Neural cell (in vitro differentiated cells): ENCODE data around the gene QRICH1. TPM values are rescaled to one million over a fixed set of nuclear protein-coding genes. Genes with fewer than 3 reads are reported as not detected.

Experiments
- H2AFZ ChIP-seq: fragments of 200-600, 300-800 bp; sonication (generic), shearing (Covaris generic); 2 replicates; pipeline ENCODE4 v1.6.0; 2014; ENCODE audit warnings: low read depth, mild to moderate bottlenecking, antibody characterized with exemption, low read length, moderate library complexity
- H3F3A ChIP-seq: fragments of 200-600 bp; shearing (Covaris generic); 2 replicates; pipeline ENCODE4 v1.6.1; 2016; ENCODE audit warnings: mild to moderate bottlenecking, moderate library complexity, mixed read lengths, antibody characterized with exemption, low read length; ENCODE audit not compliant: insufficient read depth, poor library complexity, severe bottlenecking
- H3K27ac ChIP-seq: fragments of 200-600, 300-800 bp; sonication (generic), shearing (Covaris generic); 2 replicates; pipeline ENCODE4 v1.5.1; 2014; ENCODE audit warnings: mild to moderate bottlenecking, low read length, moderate library complexity
- H3K27me3 ChIP-seq: fragments of 300-800, 200-600 bp; sonication (generic), shearing (Covaris generic); 2 replicates; pipeline ENCODE4 v1.6.0; 2014; ENCODE audit warnings: mild to moderate bottlenecking, low read depth, low read length, moderate library complexity; ENCODE audit not compliant: insufficient read depth
- H3K36me3 ChIP-seq: fragments of 300-800, 200-600 bp; sonication (generic), shearing (Covaris generic); 2 replicates; pipeline ENCODE4 v1.5.1; 2014; ENCODE audit warnings: mild to moderate bottlenecking, antibody characterized with exemption, low read length, moderate library complexity; ENCODE audit not compliant: insufficient read depth
- H3K4me2 ChIP-seq: fragments of 300-800, 200-600 bp; sonication (generic), shearing (Covaris generic); 2 replicates; pipeline ENCODE4 v1.6.0; 2014; ENCODE audit warnings: mild to moderate bottlenecking, low read length
- H3K4me3 ChIP-seq: fragments of 300-800, 200-600 bp; sonication (generic), shearing (Covaris generic); 2 replicates; pipeline ENCODE4 v1.5.1; 2014; ENCODE audit warnings: mild to moderate bottlenecking, low read length, moderate library complexity
- H3K79me2 ChIP-seq: fragments of 200-600 bp; shearing (Covaris generic); replicated peaks from 2 replicates; pipeline ENCODE4 v1.6.0; 2014; ENCODE audit warnings: mild to moderate bottlenecking, low read length, moderate library complexity; ENCODE audit not compliant: insufficient read depth
- H3K9ac ChIP-seq: fragments of 300-800, 200-600 bp; sonication (generic), shearing (Covaris generic); 2 replicates; pipeline ENCODE4 v1.6.1; 2016; ENCODE audit warnings: mild to moderate bottlenecking, low read length, mixed read lengths
- H3K9me2 ChIP-seq: fragments of 200-600 bp; shearing (Covaris generic); 2 replicates; pipeline ENCODE4 v1.6.1; 2016; ENCODE audit warnings: mild to moderate bottlenecking, low read length, mixed read lengths; ENCODE audit not compliant: insufficient read depth
- H3K9me3 ChIP-seq: fragments of 200-600, 300-800 bp; sonication (generic), shearing (Covaris generic); 2 replicates; pipeline ENCODE4 v1.6.1; 2016; ENCODE audit warnings: mild to moderate bottlenecking, mixed run types, low read length, moderate library complexity, mixed read lengths
- H4K20me1 ChIP-seq: fragments of 200-600 bp; shearing (Covaris generic); 2 replicates; pipeline ENCODE4 v1.6.1; 2016; ENCODE audit warnings: mild to moderate bottlenecking, mixed run types; ENCODE audit not compliant: insufficient read depth
- CTCF ChIP-seq: fragments of 450-650 bp; IDR thresholded peaks from 2 replicates; pipeline ENCODE4 v1.5.1; 2014; ENCODE audit warnings: antibody characterized with exemption, mild to moderate bottlenecking, moderate library complexity; ENCODE audit not compliant: poor library complexity, severe bottlenecking
- EP300 ChIP-seq: fragments of 450-650 bp; conservative IDR thresholded peaks from 2 replicates; pipeline ENCODE4 v1.6.1; 2014; ENCODE audit warnings: antibody characterized with exemption, mild to moderate bottlenecking, moderate library complexity; ENCODE audit not compliant: poor library complexity, severe bottlenecking
- EZH2 ChIP-seq: fragments of 200-600, 300-800 bp; shearing (Covaris generic), sonication (generic); IDR thresholded peaks from 2 replicates; pipeline ENCODE4 v1.6.1; 2014; ENCODE audit warnings: antibody characterized with exemption, low read length, borderline replicate concordance, mild to moderate bottlenecking; ENCODE audit not compliant: insufficient read depth, poor library complexity, severe bottlenecking
- MXI1 ChIP-seq: fragments of 450-650 bp; conservative IDR thresholded peaks from 2 replicates; pipeline ENCODE4 v1.6.1; 2014; ENCODE audit warnings: antibody characterized with exemption, mild to moderate bottlenecking; ENCODE audit not compliant: poor library complexity, severe bottlenecking
- POLR2AphosphoS5 ChIP-seq: IDR thresholded peaks from 2 replicates; pipeline ENCODE4 v1.6.1; 2012
- RAD21 ChIP-seq: fragments of 450-650 bp; conservative IDR thresholded peaks from 2 replicates; pipeline ENCODE4 v1.6.1; 2014; ENCODE audit warnings: antibody characterized with exemption, mild to moderate bottlenecking, moderate library complexity
- REST ChIP-seq: IDR thresholded peaks from 2 replicates; pipeline ENCODE4 v1.6.1; 2012; ENCODE audit warnings: borderline replicate concordance
- SMC3 ChIP-seq: fragments of 450-650 bp; conservative IDR thresholded peaks from 2 replicates; pipeline ENCODE4 v1.6.1; 2014; ENCODE audit warnings: antibody characterized with exemption, mild to moderate bottlenecking, moderate library complexity; ENCODE audit not compliant: poor library complexity
- TAF1 ChIP-seq: IDR thresholded peaks from 2 replicates; pipeline ENCODE4 v1.6.1; 2012; ENCODE audit warnings: low read depth
- polyA plus RNA-seq: library from polyadenylated mRNA; depleted of rRNA; stranded (reverse); fragments of >200 nt; gene quantifications from 2 replicates; pipeline ENCODE4 v1.2.3, GENCODE V29; 2014

Gene QRICH1
- polyA plus RNA-seq, 1 donor from 2014 or later = 87.5 TPM

- no peak overlapping the region for H3K4me2 ChIP-seq
- no peaks in the 10 kb centered on the region for H3F3A ChIP-seq
- no peaks in the 10 kb centered on the region for H3K9me3 ChIP-seq
- H3K9me2 ChIP-seq = no peaks in the 10 kb centered on the region
- no peak overlapping the region for H3K9ac ChIP-seq
- TF ChIP-seq RAD21 (no peak), MXI1 (no peak), CTCF (no peak), SMC3 (no peak), REST (no peak), TAF1 (no peak), EP300 (no peak), POLR2AphosphoS5 (no peak), EZH2 (no peak)
- H2AFZ ChIP-seq = no peak overlapping the region
- no peak overlapping the region for H3K27ac ChIP-seq
- H3K27me3 ChIP-seq = no peaks in the 10 kb centered on the region
- no peaks in the 10 kb centered on the region for H3K79me2 ChIP-seq
- no peaks in the 10 kb centered on the region for H4K20me1 ChIP-seq
- no peak overlapping the region for H3K4me3 ChIP-seq
- H3K36me3 ChIP-seq = peaks cover 7% of the 10 kb centered on the region
These were observed 18.4 kb upstream of the QRICH1 start for GRCh38 chr3:49112262-49112661.

GRCh38 chr3:49111347-49111746 is 17.5 kb upstream of the QRICH1 start:
- Histone ChIP-seq H3F3A (no peaks in the 10 kb centered on the region), H3K27ac (no peak overlapping the region), H3K9ac (no peak overlapping the region), H3K4me3 (no peak overlapping the region), H3K9me3 (no peaks in the 10 kb centered on the region), H3K36me3 (peaks cover 7% of the 10 kb centered on the region), H2AFZ (no peak overlapping the region), H3K79me2 (no peaks in the 10 kb centered on the region), H3K27me3 (no peaks in the 10 kb centered on the region), H4K20me1 (no peaks in the 10 kb centered on the region), H3K9me2 (no peaks in the 10 kb centered on the region), H3K4me2 (no peak overlapping the region)
- TF ChIP-seq POLR2AphosphoS5 = no peak
- TF ChIP-seq REST = no peak
- TF ChIP-seq TAF1 = no peak
- no peak for TF ChIP-seq EP300
- TF ChIP-seq RAD21 = no peak
- no peak for TF ChIP-seq EZH2
- TF ChIP-seq CTCF = no peak
- TF ChIP-seq MXI1 = no peak
- TF ChIP-seq SMC3 = no peak
